ENCODE data around the gene LPP. TPM values are rescaled to one million over a fixed set of nuclear protein-coding genes. Genes with fewer than 3 reads are reported as not detected.

LPP gene
- total RNA-seq, 3 donors from 2014 or later (not counting 1 experiment from before 2014, with no cell fraction given): 137 to 163 (median 149) TPM

DNA sequence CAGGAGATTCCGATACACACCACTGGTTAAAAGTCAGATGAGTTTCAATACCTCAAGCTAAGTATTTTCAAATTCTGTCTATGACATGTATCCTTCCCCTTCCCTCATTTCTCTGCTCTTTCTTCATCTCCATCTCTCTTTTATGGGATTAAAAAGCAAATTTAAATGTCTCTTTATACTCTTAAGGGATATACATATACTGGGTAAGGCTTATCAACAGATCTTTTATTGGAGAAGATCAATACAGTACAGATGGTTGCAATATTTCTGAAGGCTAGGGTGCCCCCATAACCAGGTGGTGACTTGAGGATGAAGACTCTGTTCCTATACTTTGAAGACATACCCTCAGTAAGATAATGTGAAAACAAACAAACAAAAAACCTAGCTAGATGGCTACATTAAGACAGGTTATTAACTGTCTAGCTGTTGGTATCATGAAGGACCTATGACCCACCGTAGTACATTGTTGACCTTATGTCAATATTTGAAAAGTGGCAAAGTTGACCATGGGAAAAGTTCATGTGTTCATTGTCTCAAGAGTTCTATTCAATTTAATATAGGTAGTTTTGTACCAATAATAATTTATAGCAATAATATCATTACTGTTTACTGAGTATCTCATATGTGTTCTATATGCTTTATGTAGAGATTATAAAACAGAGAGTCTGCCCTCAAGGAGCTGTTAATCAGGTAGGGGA, 319.8 kb downstream of the LPP start:
- H3K36me3 Mint-ChIP-seq: no peaks in the 10 kb centered on the region
- no peak overlapping the region for H3K4me3 ChIP-seq (ENCODE audit: low read length)
- H3K4me3 Mint-ChIP-seq: no peak overlapping the region
- WGBS (ENCODE audit: insufficient coverage): 93% methylated on average over 2 of the region's 2 CpGs
- H3K4me1 ChIP-seq (ENCODE audit: control insufficient read depth, insufficient read depth, low read length): peaks cover 3% of the 10 kb centered on the region
- TF ChIP-seq, protein P1, sequence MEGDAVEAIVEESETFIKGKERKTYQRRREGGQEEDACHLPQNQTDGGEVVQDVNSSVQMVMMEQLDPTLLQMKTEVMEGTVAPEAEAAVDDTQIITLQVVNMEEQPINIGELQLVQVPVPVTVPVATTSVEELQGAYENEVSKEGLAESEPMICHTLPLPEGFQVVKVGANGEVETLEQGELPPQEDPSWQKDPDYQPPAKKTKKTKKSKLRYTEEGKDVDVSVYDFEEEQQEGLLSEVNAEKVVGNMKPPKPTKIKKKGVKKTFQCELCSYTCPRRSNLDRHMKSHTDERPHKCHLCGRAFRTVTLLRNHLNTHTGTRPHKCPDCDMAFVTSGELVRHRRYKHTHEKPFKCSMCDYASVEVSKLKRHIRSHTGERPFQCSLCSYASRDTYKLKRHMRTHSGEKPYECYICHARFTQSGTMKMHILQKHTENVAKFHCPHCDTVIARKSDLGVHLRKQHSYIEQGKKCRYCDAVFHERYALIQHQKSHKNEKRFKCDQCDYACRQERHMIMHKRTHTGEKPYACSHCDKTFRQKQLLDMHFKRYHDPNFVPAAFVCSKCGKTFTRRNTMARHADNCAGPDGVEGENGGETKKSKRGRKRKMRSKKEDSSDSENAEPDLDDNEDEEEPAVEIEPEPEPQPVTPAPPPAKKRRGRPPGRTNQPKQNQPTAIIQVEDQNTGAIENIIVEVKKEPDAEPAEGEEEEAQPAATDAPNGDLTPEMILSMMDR (IDR thresholded peaks at IDR 0.05): no peak
- H3K9me3 Mint-ChIP-seq: no peaks in the 10 kb centered on the region
- H3K27me3 ChIP-seq (ENCODE audit: control insufficient read depth, insufficient read depth, low read length): no peaks in the 10 kb centered on the region
- H3K9me3 ChIP-seq (ENCODE audit: control insufficient read depth, insufficient read depth, low read length): no peaks in the 10 kb centered on the region
- intact Hi-C loops (cut with micrococcal nuclease): no loop called here
- H3K4me1 Mint-ChIP-seq: peaks cover 35% of the 10 kb centered on the region in 2 donors
- H3K27me3 Mint-ChIP-seq (ENCODE audit: low read depth in 2 of 2): no peaks in the 10 kb centered on the region
- DNase-seq (no peak), ATAC-seq (no peak)
- no peaks in the 10 kb centered on the region for H3K36me3 ChIP-seq (ENCODE audit: control insufficient read depth, insufficient read depth, low read length)
- H3K27ac Mint-ChIP-seq: no peak overlapping the region
- H3K27ac ChIP-seq (ENCODE audit: low read length): no peak overlapping the region

DNA sequence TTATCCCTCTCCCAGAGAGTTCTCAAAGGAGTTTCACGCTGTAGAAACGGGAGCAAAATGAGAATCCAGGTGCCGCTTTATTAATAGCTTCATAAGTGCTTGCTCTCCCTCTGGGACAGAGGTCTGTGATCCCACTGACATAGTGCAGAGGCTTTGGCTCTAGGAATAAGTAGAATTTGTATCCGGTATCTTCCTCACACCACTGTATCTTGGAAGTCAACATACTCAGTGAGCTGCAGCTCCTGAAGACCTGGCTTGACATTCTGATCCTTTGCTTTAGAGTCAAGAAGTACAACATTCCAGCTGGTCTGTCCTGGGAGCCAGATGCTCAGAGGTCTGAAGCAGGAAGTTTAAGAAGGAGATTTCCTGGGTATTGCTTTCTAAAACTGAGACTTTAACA, 323.0 kb downstream of the LPP start:
- H3K36me3 ChIP-seq (ENCODE audit: control insufficient read depth, insufficient read depth, low read length): no peaks in the 10 kb centered on the region
- DNase-seq (no peak), ATAC-seq (no peak)
- Mint-ChIP-seq H3K4me1 (peaks cover 29 to 37% of the 10 kb centered on the region in 2 donors), H3K27ac (no peak overlapping the region), H3K27me3 (ENCODE audit: low read depth in 2 of 2) (no peaks in the 10 kb centered on the region), H3K9me3 (peaks cover 0 to under 1% of the 10 kb centered on the region in 2 donors), H3K4me3 (no peak overlapping the region), H3K36me3 (no peaks in the 10 kb centered on the region)
- H3K27ac ChIP-seq (ENCODE audit: low read length): no peak overlapping the region
- peaks cover 5% of the 10 kb centered on the region for H3K4me1 ChIP-seq (ENCODE audit: control insufficient read depth, insufficient read depth, low read length)
- 100% methylated on average over 4 of the region's 4 CpGs for WGBS (ENCODE audit: insufficient coverage)
- intact Hi-C loops (cut with micrococcal nuclease): no loop called here
- peaks cover 1% of the 10 kb centered on the region for H3K9me3 ChIP-seq (ENCODE audit: control insufficient read depth, insufficient read depth, low read length)
- TF ChIP-seq, protein P1 (IDR thresholded peaks at IDR 0.05): no peak
- no peaks in the 10 kb centered on the region for H3K27me3 ChIP-seq (ENCODE audit: control insufficient read depth, insufficient read depth, low read length)
- no peak overlapping the region for H3K4me3 ChIP-seq (ENCODE audit: low read length)

DNA sequence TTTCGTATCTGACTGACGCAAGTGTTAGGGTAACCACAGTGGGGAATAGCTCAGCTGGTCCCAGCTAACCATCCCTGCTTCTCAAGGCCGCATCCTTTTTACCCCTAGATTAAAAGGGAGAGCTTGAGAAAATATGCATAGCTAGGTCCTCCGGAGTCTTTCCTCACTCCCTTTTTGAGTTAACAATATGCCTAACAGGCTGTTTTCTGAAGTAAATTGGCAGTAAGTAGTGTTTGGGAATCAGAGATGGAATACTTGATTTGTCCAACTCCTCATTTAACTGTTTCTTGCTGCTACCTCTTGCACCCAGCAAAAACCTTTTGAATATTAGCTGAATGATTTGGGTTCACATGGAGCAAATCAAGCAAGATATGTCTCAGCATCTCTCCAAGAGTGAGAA, 326.1 kb downstream of the LPP start:
- WGBS (ENCODE audit: insufficient coverage): 96% methylated on average over 3 of the region's 4 CpGs
- peaks cover 9% of the 10 kb centered on the region for H3K36me3 Mint-ChIP-seq
- Histone ChIP-seq H3K9me3 (ENCODE audit: control insufficient read depth, insufficient read depth, low read length) (peaks cover 4% of the 10 kb centered on the region), H3K36me3 (ENCODE audit: control insufficient read depth, insufficient read depth, low read length) (peaks cover 2% of the 10 kb centered on the region), H3K4me3 (ENCODE audit: low read length) (no peak overlapping the region), H3K27ac (ENCODE audit: low read length) (no peak overlapping the region), H3K4me1 (ENCODE audit: control insufficient read depth, insufficient read depth, low read length) (peaks cover 5% of the 10 kb centered on the region), H3K27me3 (ENCODE audit: control insufficient read depth, insufficient read depth, low read length) (no peaks in the 10 kb centered on the region)
- peaks cover 0 to 2% of the 10 kb centered on the region in 2 donors for H3K9me3 Mint-ChIP-seq
- no peak overlapping the region for H3K4me3 Mint-ChIP-seq
- TF ChIP-seq, protein P1 (IDR thresholded peaks at IDR 0.05): no peak
- intact Hi-C loops (cut with micrococcal nuclease): no loop called here
- no peak for DNase-seq
- no peak for ATAC-seq
- H3K4me1 Mint-ChIP-seq: peaks cover 29 to 32% of the 10 kb centered on the region in 2 donors
- H3K27me3 Mint-ChIP-seq (ENCODE audit: low read depth in 2 of 2): no peaks in the 10 kb centered on the region
- no peak overlapping the region for H3K27ac Mint-ChIP-seq

DNA sequence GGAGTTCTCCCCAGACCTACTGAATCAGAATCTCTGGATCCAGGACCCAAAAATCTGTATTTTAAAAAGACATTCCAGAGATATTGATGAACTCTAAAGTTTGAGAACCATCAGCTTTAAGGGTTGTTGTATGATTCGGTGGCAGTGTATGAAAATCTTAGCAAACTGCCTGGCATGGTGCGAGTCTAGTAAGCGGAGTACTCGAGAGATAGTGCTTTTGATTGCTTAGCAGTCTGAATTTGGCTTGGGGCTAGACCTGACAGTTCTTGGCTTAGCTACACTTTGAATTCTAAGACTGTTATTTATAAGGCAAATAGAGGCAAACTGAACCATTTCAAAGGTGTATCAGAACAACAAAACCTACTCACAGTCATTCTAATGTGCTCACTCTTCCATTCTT, 329.0 kb downstream of the LPP start:
- H3K36me3 Mint-ChIP-seq: peaks cover 20% of the 10 kb centered on the region
- no peak overlapping the region for H3K27ac Mint-ChIP-seq
- no peaks in the 10 kb centered on the region for H3K27me3 ChIP-seq (ENCODE audit: control insufficient read depth, insufficient read depth, low read length)
- no peak overlapping the region for H3K4me3 Mint-ChIP-seq
- intact Hi-C loops (cut with micrococcal nuclease): no loop called here
- DNase-seq: no peak
- no peak overlapping the region for H3K27ac ChIP-seq (ENCODE audit: low read length)
- peaks cover 4% of the 10 kb centered on the region for H3K9me3 ChIP-seq (ENCODE audit: control insufficient read depth, insufficient read depth, low read length)
- peaks cover 6% of the 10 kb centered on the region for H3K36me3 ChIP-seq (ENCODE audit: control insufficient read depth, insufficient read depth, low read length)
- no peaks in the 10 kb centered on the region for H3K27me3 Mint-ChIP-seq (ENCODE audit: low read depth in 2 of 2)
- H3K4me3 ChIP-seq (ENCODE audit: low read length): no peak overlapping the region
- TF ChIP-seq, protein P1 (IDR thresholded peaks at IDR 0.05): no peak
- 72% methylated on average over 4 of the region's 4 CpGs for WGBS (ENCODE audit: insufficient coverage)
- H3K4me1 ChIP-seq (ENCODE audit: control insufficient read depth, insufficient read depth, low read length): peaks cover 5% of the 10 kb centered on the region
- no peak for ATAC-seq
- peaks cover 0 to 2% of the 10 kb centered on the region in 2 donors for H3K9me3 Mint-ChIP-seq
- peaks cover 19 to 31% of the 10 kb centered on the region in 2 donors for H3K4me1 Mint-ChIP-seq
